ENCODE measurements around the gene ITPRID2.
"Not testable (repeated sequence)": the region's sequence is repeated elsewhere in the genome, so short reads cannot be mapped to it uniquely, and the experiment has no call there.

Gene ITPRID2

GRCh38 chr2:181916726-181917718 lies 25.5 kb downstream of the ITPRID2 start:
- no peak for DNase-seq (ENCODE audit: low read depth)

- DNase-seq (ENCODE audit: low read depth), result no peak
Observed at GRCh38 chr2:181918188-181918587, 26.7 kb downstream of the ITPRID2 start.

- no peak for DNase-seq (ENCODE audit: low read depth)
Observed at GRCh38 chr2:181923121-181923520, 31.6 kb downstream of the ITPRID2 start.

GRCh38 chr2:181924336-181924735 lies 32.8 kb downstream of the ITPRID2 start:
- DNase-seq (ENCODE audit: low read depth), result no peak

- DNase-seq (ENCODE audit: low read depth), result no peak
Observed at GRCh38 chr2:181934694-181935093, 43.2 kb downstream of the ITPRID2 start.

GRCh38 chr2:181937473-181937872 lies 45.9 kb downstream of the ITPRID2 start:
- DNase-seq (ENCODE audit: low read depth), result no peak

GRCh38 chr2:181943411-181944124 lies 52.0 kb downstream of the ITPRID2 start:
- no peak for DNase-seq (ENCODE audit: low read depth)

- DNase-seq (ENCODE audit: low read depth), result no peak
Observed at GRCh38 chr2:181944164-181944913, 52.8 kb downstream of the ITPRID2 start.

- DNase-seq (ENCODE audit: low read depth), result no peak
Observed at GRCh38 chr2:181944914-181945291, 53.4 kb downstream of the ITPRID2 start.

- no peak for DNase-seq (ENCODE audit: low read depth)
Observed at GRCh38 chr2:181946444-181947127, 55.1 kb downstream of the ITPRID2 start.

- DNase-seq (ENCODE audit: low read depth), result no peak
Observed at GRCh38 chr2:181947273-181947672, 55.7 kb downstream of the ITPRID2 start.

- no peak for DNase-seq (ENCODE audit: low read depth)
Observed at GRCh38 chr2:181948227-181948626, 56.7 kb downstream of the ITPRID2 start.

- DNase-seq (ENCODE audit: low read depth), result no peak
Observed at GRCh38 chr2:181949047-181949446, 57.5 kb downstream of the ITPRID2 start.

- DNase-seq (ENCODE audit: low read depth), result no peak
Observed at GRCh38 chr2:181952404-181953226, 61.1 kb downstream of the ITPRID2 start.

GRCh38 chr2:181953881-181954537 lies 62.5 kb downstream of the ITPRID2 start:
- peak; percentile 11 for DNase-seq (ENCODE audit: low read depth)

- DNase-seq (ENCODE audit: low read depth), result no peak
Observed at GRCh38 chr2:181954538-181954883, 63.0 kb downstream of the ITPRID2 start.

- no peak for DNase-seq (ENCODE audit: low read depth)
Observed at GRCh38 chr2:181955010-181955409, 63.5 kb downstream of the ITPRID2 start.

GRCh38 chr2:181955866-181956265 lies 64.3 kb downstream of the ITPRID2 start:
- DNase-seq (ENCODE audit: low read depth), result not testable (repeated sequence)

- DNase-seq (ENCODE audit: low read depth), result no peak
Observed at GRCh38 chr2:181957668-181958067, 66.1 kb downstream of the ITPRID2 start.

GRCh38 chr2:181958726-181959125 lies 67.2 kb downstream of the ITPRID2 start:
- no peak for DNase-seq (ENCODE audit: low read depth)

Measured in T-helper 22 cell (primary cell).